A673 (cell line): Measurements from ENCODE around the gene NFILZ.

Experiments used
- EZH2 ChIP-seq: fragments of 200-600 bp; sonication (generic); IDR thresholded peaks from 2 replicates; pipeline ENCODE4 v1.6.1; 2017; ENCODE audit warnings: borderline replicate concordance, low read depth, mild to moderate bottlenecking, mixed read lengths, antibody characterized with exemption, low read length; ENCODE audit not compliant: poor library complexity, severe bottlenecking
- TF ChIP-seq, protein P1 (sequence below): fragments of 300-800, 200-600 bp; sonication (generic); conservative IDR thresholded peaks from 2 replicates; pipeline ENCODE4 v1.5.1; 2017; ENCODE audit warnings: low read depth, mild to moderate bottlenecking, antibody characterized with exemption, low read length, moderate library complexity, mixed read lengths

DNA sequence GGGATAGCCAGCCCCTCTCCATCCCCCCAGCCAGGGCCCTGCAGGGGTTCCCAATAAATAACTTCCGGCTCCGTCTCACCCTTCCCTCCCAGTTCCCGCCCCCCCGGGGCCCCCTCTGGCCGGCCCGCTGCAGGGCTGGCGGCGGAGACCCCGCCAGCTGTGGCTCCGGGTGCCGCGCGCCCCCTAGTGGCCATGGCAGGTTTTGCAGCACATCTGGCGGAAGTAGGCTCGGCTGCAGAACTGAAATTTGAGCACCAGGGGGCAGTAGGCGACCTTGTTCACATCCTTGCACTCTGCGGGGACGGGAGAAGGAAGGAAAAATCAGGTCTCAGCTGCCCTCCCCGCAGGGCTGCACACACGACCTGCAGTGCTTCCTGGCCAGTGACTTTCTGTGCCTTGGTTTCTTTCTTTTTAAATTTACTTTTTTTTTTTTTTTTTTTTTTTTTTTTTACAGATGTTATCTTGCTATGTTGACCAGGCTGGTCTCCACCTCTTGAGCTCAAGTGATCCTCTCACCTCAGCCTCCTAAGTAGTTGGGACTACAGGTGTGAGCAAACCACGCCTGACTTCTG is 49.6 kb upstream of the NFILZ start:
- TF ChIP-seq, protein P1, sequence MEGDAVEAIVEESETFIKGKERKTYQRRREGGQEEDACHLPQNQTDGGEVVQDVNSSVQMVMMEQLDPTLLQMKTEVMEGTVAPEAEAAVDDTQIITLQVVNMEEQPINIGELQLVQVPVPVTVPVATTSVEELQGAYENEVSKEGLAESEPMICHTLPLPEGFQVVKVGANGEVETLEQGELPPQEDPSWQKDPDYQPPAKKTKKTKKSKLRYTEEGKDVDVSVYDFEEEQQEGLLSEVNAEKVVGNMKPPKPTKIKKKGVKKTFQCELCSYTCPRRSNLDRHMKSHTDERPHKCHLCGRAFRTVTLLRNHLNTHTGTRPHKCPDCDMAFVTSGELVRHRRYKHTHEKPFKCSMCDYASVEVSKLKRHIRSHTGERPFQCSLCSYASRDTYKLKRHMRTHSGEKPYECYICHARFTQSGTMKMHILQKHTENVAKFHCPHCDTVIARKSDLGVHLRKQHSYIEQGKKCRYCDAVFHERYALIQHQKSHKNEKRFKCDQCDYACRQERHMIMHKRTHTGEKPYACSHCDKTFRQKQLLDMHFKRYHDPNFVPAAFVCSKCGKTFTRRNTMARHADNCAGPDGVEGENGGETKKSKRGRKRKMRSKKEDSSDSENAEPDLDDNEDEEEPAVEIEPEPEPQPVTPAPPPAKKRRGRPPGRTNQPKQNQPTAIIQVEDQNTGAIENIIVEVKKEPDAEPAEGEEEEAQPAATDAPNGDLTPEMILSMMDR = peak; percentile 99
- TF ChIP-seq EZH2 = no peak
